Fibroblast of mammary gland (primary cell): ENCODE results near the gene TCHP.
A peak's percentile ranks its signal among the peaks of the same experiment; 100 is the strongest.

Source experiments
- DNase-seq: peaks from one replicate; pipeline ENCODE4 v3.0.0-alpha.2; 2010; ENCODE audit warnings: low read depth
- H3K4me3 ChIP-seq: 2 replicates; pipeline ENCODE4 v1.5.1; 2011; ENCODE audit warnings: low read depth, mild to moderate bottlenecking, low read length, moderate library complexity; ENCODE audit not compliant: control insufficient read depth
- TF ChIP-seq, protein P1 (sequence below): conservative IDR thresholded peaks from 2 replicates; pipeline ENCODE4 v1.5.1; 2011; ENCODE audit warnings: low read depth, low read length, inconsistent platforms; ENCODE audit not compliant: control insufficient read depth, insufficient read depth

The TCHP gene

DNA sequence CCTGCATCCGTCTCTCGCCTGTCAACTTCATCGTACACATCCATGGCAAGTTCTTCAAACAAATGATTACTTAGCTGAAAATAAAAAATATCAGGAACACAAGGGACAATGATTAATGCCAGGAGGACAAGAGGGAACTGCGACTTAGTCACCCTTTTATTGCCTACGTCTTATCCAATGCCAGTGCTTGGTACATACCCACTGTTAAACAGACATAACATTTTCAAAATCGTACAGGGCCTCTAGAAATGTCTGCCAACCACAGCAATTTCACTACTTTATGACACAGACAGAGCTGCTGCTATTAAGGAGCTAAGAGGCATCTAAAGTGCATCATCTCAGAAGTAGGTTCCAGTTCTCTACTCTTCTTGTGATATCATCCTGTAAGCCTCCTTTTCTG, 61.5 kb downstream of the TCHP start:
- DNase-seq = no peak

DNA sequence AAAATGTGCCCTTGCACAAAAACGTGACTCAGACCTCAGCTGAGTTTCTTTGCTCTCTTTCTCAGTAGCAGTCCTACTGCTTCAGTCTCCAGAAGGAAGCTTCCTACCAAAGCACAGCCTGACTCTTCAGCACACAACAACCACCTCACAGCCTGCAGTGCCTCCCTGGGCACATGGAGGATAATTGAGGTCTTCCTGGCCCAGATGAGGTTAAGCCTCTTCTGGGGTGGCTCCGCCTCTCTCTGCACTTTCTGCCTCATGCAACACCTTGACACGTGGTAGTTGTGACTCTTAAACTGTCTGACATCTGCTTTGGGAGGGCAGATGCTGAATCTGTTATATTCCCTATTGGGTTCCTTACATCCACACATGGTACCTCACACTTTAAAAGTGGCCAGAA, 62.3 kb downstream of the TCHP start:
- no peak for DNase-seq
- no peak overlapping the region for H3K4me3 ChIP-seq
- TF ChIP-seq, protein P1, sequence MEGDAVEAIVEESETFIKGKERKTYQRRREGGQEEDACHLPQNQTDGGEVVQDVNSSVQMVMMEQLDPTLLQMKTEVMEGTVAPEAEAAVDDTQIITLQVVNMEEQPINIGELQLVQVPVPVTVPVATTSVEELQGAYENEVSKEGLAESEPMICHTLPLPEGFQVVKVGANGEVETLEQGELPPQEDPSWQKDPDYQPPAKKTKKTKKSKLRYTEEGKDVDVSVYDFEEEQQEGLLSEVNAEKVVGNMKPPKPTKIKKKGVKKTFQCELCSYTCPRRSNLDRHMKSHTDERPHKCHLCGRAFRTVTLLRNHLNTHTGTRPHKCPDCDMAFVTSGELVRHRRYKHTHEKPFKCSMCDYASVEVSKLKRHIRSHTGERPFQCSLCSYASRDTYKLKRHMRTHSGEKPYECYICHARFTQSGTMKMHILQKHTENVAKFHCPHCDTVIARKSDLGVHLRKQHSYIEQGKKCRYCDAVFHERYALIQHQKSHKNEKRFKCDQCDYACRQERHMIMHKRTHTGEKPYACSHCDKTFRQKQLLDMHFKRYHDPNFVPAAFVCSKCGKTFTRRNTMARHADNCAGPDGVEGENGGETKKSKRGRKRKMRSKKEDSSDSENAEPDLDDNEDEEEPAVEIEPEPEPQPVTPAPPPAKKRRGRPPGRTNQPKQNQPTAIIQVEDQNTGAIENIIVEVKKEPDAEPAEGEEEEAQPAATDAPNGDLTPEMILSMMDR = no peak

More for the DNA sequence above, 61.5 kb downstream of the TCHP start:
- TF ChIP-seq, protein P1 = no peak
- H3K4me3 ChIP-seq = no peak overlapping the region

DNA sequence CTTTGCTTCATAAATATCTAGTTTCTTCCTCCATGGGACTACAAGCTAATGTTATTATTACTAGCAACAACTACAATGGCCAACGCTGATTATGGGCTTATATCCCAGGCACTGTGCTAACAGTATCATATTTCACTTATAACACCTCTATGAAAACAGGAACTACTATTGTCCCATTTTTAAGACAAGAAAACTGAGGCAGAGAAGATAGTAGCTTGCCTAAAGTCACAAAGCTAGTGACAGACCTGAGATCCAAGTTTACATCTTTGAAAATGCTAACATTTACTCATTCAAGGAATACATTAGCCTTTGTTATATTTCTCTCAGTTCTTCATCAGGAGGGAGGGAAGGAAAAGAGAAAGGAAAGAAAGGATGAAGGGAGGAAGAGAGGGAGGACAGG, 63.3 kb downstream of the TCHP start:
- TF ChIP-seq, protein P1 = no peak
- H3K4me3 ChIP-seq = no peak overlapping the region
- no peak for DNase-seq

DNA sequence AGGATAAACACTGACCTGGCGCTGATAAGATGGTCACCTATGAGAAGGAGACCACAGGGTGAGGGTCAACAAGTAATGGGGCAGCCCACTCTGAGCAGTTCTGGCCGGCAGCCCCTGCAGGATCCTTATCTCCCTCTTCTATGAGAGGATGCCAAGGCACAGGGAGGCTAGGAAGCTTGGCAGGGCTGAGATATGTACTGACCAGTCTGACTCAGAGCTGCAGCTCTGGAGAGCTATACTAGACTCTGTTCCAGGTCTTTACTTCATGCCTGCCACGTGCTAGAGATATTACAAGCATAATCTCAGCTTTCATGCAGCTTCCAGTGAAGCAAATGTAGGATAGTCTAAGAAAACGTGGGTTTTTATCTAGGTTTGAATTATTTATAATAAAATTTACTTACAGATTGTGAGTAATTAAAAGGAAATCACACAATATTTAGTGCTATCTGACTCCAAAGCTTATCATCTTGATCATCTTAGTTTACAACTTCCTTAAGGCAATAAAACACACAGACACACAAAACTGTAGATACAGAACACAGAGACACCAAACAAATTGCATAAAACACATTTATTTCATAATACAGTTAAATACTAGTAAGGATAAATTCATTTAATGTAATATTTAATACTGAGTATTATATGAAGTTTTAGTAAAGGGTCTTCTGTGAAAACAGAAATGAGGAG, 63.8 kb downstream of the TCHP start:
- TF ChIP-seq, protein P1 = no peak
- peak; percentile 63 for DNase-seq

DNA sequence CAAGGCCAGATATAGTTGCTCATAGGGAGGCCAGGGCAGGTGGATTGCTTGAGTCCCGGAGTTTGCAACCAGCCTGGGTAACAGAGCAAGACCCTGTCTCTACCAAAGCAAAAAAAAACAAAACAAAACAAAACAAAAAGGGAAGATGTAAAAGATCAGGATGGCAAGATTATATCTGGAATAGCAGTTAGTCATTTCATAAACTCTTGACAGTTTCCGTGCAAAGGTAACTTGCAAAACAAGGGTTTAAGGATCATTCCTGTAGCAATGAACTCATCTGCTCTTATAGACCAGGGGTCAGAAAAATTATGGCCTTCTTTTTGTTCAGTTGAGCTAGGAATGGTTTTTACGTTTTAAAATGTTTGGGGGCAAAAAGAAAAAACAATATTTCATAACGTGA, 66.5 kb downstream of the TCHP start:
- no peak overlapping the region for H3K4me3 ChIP-seq
- TF ChIP-seq, protein P1 = no peak
- DNase-seq = no peak

More for the DNA sequence above, 63.8 kb downstream of the TCHP start:
- H3K4me3 ChIP-seq = no peak overlapping the region

DNA sequence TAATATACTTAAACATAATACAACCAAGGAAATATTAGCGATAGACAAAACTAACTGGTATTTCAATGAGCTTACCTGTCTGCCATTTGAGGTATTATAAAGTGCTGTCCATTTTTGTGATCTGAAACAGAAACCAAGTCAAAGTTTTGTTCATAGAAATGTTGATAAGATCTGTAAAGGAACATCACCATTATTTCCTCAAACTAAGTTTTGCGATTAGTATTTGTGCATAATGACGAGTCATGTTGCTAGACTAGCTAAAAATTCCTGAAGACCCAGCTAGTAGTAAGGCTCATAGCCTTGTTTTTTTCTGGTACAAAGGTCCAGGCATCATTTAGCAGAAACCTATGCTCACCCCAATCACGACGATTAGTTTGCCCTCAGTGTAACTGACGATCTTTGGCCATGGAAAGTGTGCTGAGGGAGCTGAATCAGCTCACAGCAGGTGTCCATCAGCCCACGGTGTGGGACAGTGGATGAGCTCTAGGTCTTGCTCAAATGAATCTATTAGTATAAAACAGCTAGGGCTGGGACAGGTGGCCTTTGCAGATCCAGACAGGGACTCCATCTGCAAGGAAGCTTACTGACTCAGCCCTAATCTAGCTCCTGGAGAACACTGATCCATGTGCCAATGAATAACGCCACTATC, 67.4 kb downstream of the TCHP start:
- TF ChIP-seq, protein P1 = no peak
- no peak for DNase-seq
- no peak overlapping the region for H3K4me3 ChIP-seq
